Measurements from ENCODE around the gene LRPAP1.

The LRPAP1 gene

DNA sequence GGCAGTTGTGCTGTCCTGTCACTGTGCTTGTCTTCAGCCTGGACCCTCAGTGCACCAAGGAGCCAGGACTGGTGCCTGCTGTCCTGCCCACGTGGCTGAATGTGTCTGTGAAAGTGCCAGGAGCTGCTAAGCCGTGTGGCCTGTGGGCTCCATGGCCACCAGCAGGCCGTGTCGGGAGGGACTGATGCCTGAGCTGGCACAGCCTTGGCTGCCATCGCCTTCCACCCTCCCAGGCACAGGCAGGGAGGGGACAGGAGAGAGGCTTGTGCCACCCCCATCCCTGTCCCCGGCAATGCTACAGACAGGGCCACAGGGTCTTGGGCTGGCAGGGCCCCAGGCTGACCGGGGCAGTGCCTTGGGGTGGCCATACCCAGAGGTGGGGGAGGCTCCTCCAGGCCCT is 44.4 kb downstream of the LRPAP1 start:
- no peaks in the 10 kb centered on the region for H3K79me1 ChIP-seq (ENCODE audit: low read length)
- H3K4ac ChIP-seq (ENCODE audit: low read depth, low read length) = no peak overlapping the region
- H3K23ac ChIP-seq (ENCODE audit: low read length) = no peak overlapping the region
- H2AK5ac ChIP-seq (ENCODE audit: low read length) = no peak overlapping the region
- peaks cover 17 to 25% of the 10 kb centered on the region in 2 experiments for H3K4me1 ChIP-seq (ENCODE audit: control insufficient read depth in 1 of 2, insufficient read depth in 2 of 2, low read length in 2 of 2)
- H3K27me3 ChIP-seq (ENCODE audit: insufficient read depth, low read length) = no peaks in the 10 kb centered on the region
- H3K4me3 ChIP-seq (ENCODE audit: low read depth, low read length) = no peak overlapping the region
- H2BK12ac ChIP-seq (ENCODE audit: low read length) = no peak overlapping the region
- no peak overlapping the region for H3K9ac ChIP-seq (ENCODE audit: low read length)
- H3K9me3 ChIP-seq (ENCODE audit: insufficient read depth, low read depth, low read length) = peaks cover 4% of the 10 kb centered on the region
- H4K12ac ChIP-seq (ENCODE audit: low read depth, low read length) = no peak overlapping the region
- no peak overlapping the region for H3K18ac ChIP-seq (ENCODE audit: low read length)
- no peak for DNase-seq
- no peak overlapping the region for H2BK120ac ChIP-seq (ENCODE audit: insufficient read depth, low read length, poor library complexity)
- no peak overlapping the region for H4K91ac ChIP-seq (ENCODE audit: low read depth, low read length)
- no peaks in the 10 kb centered on the region for H3K36me3 ChIP-seq (ENCODE audit: control insufficient read depth in 1 of 2, insufficient read depth in 2 of 2, low read length in 2 of 2)
- no peaks in the 10 kb centered on the region for H3K79me2 ChIP-seq (ENCODE audit: control insufficient read depth, insufficient read depth, low read length, poor library complexity)
- H3K14ac ChIP-seq (ENCODE audit: low read length) = no peak overlapping the region
- no peak overlapping the region for H3K27ac ChIP-seq (ENCODE audit: low read depth, low read length)
- WGBS (ENCODE audit: extremely low coverage, insufficient coverage, insufficient read length) = no CpG with 5 or more reads among the region's 7 CpGs
- H2BK5ac ChIP-seq (ENCODE audit: low read depth, low read length, poor library complexity) = no peak overlapping the region
- no peak overlapping the region for H4K8ac ChIP-seq (ENCODE audit: low read depth, low read length)
- H2AFZ ChIP-seq (ENCODE audit: insufficient read depth, low read length, poor library complexity) = no peak overlapping the region
- no peak overlapping the region for H3K4me2 ChIP-seq (ENCODE audit: low read length)

DNA sequence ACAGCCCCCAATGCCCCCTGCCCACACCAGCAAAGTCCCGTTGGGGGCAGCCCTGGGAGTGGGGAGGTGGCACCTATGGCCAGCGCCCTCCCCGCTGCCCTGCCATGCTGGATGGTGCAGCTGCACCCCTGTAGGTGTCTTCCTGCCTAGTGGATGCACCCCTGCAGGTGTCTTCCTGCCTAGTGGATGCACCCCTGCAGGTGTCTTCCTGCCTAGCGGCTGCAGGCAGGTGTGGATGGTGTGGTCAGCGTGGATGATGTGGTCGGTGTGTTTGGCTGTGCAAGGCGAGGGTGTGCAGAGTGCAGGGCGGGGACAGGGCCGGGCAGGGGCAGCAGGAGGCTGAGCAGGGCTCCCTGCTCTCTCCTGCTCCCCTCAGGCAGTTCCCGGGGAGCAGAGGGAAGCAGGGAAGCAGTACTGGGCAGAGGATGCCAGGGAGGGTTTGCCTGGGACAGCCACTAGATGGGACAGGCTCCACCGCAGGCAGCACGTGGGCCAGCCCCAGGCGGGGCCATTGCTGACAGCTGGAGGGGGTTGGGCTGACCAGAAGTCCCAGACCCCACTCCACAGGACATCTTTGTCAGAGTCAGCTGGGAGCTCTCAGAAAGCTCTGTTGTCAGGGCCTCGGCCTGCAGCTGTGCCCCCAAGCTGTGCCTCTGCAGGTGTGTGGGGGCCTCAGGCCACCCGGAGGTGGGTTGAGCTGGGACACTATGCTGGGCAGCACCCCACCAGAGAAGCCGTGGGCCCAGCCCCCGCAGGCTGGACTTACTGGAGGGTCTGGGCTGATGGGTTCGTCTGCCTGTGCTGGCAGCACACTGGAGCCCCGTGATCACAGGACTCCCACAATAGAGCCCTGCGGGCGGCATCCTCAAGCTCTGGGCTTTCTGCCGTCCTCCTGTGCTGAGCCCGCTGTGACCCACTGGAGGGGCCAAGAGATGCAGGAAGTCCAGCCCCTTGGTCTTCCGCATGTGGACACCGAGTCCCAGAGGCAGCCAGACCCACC is 45.4 kb downstream of the LRPAP1 start:
- no peak overlapping the region for H2BK12ac ChIP-seq (ENCODE audit: low read length)
- peaks cover 17 to 25% of the 10 kb centered on the region in 2 experiments for H3K4me1 ChIP-seq (ENCODE audit: control insufficient read depth in 1 of 2, insufficient read depth in 2 of 2, low read length in 2 of 2)
- no peak overlapping the region for H3K4me3 ChIP-seq (ENCODE audit: low read depth, low read length)
- no peak overlapping the region for H3K14ac ChIP-seq (ENCODE audit: low read length)
- DNase-seq = no peak
- H3K9me3 ChIP-seq (ENCODE audit: insufficient read depth, low read depth, low read length) = peaks cover 6% of the 10 kb centered on the region
- H3K27ac ChIP-seq (ENCODE audit: low read depth, low read length) = no peak overlapping the region
- H4K12ac ChIP-seq (ENCODE audit: low read depth, low read length) = no peak overlapping the region
- no peaks in the 10 kb centered on the region for H3K27me3 ChIP-seq (ENCODE audit: insufficient read depth, low read length)
- H3K23ac ChIP-seq (ENCODE audit: low read length) = no peak overlapping the region
- H3K36me3 ChIP-seq (ENCODE audit: control insufficient read depth in 1 of 2, insufficient read depth in 2 of 2, low read length in 2 of 2) = no peaks in the 10 kb centered on the region
- H2BK5ac ChIP-seq (ENCODE audit: low read depth, low read length, poor library complexity) = no peak overlapping the region
- H2BK120ac ChIP-seq (ENCODE audit: insufficient read depth, low read length, poor library complexity) = no peak overlapping the region
- no peak overlapping the region for H3K9ac ChIP-seq (ENCODE audit: low read length)
- H3K4ac ChIP-seq (ENCODE audit: low read depth, low read length) = no peak overlapping the region
- H4K91ac ChIP-seq (ENCODE audit: low read depth, low read length) = no peak overlapping the region
- H3K79me1 ChIP-seq (ENCODE audit: low read length) = no peaks in the 10 kb centered on the region
- no peak overlapping the region for H2AFZ ChIP-seq (ENCODE audit: insufficient read depth, low read length, poor library complexity)
- no peak overlapping the region for H3K4me2 ChIP-seq (ENCODE audit: low read length)
- H4K8ac ChIP-seq (ENCODE audit: low read depth, low read length) = no peak overlapping the region
- no peak overlapping the region for H3K18ac ChIP-seq (ENCODE audit: low read length)
- no CpG with 5 or more reads among the region's 25 CpGs for WGBS (ENCODE audit: extremely low coverage, insufficient coverage, insufficient read length)
- no peaks in the 10 kb centered on the region for H3K79me2 ChIP-seq (ENCODE audit: control insufficient read depth, insufficient read depth, low read length, poor library complexity)
- no peak overlapping the region for H2AK5ac ChIP-seq (ENCODE audit: low read length)

GRCh38 chr4:3485886-3486540 is 46.2 kb downstream of the LRPAP1 start:
- Histone ChIP-seq H3K27ac (ENCODE audit: low read depth, low read length) (no peak overlapping the region), H3K4me3 (ENCODE audit: low read depth, low read length) (no peak overlapping the region), H3K79me2 (ENCODE audit: control insufficient read depth, insufficient read depth, low read length, poor library complexity) (no peaks in the 10 kb centered on the region), H2AFZ (ENCODE audit: insufficient read depth, low read length, poor library complexity) (no peak overlapping the region), H2BK12ac (ENCODE audit: low read length) (no peak overlapping the region), H2BK120ac (ENCODE audit: insufficient read depth, low read length, poor library complexity) (no peak overlapping the region), H3K79me1 (ENCODE audit: low read length) (no peaks in the 10 kb centered on the region), H3K4me2 (ENCODE audit: low read length) (no peak overlapping the region), H3K9ac (ENCODE audit: low read length) (no peak overlapping the region), H3K9me3 (ENCODE audit: insufficient read depth, low read depth, low read length) (peaks cover 7% of the 10 kb centered on the region), H2AK5ac (ENCODE audit: low read length) (no peak overlapping the region), H3K36me3 (ENCODE audit: control insufficient read depth in 1 of 2, insufficient read depth in 2 of 2, low read length in 2 of 2) (no peaks in the 10 kb centered on the region), H3K4me1 (ENCODE audit: control insufficient read depth in 1 of 2, insufficient read depth in 2 of 2, low read length in 2 of 2) (peaks cover 17 to 25% of the 10 kb centered on the region in 2 experiments), H3K14ac (ENCODE audit: low read length) (no peak overlapping the region), H4K8ac (ENCODE audit: low read depth, low read length) (no peak overlapping the region), H4K91ac (ENCODE audit: low read depth, low read length) (no peak overlapping the region), H2BK5ac (ENCODE audit: low read depth, low read length, poor library complexity) (no peak overlapping the region), H3K23ac (ENCODE audit: low read length) (no peak overlapping the region), H4K12ac (ENCODE audit: low read depth, low read length) (no peak overlapping the region), H3K27me3 (ENCODE audit: insufficient read depth, low read length) (no peaks in the 10 kb centered on the region), H3K4ac (ENCODE audit: low read depth, low read length) (no peak overlapping the region), H3K18ac (ENCODE audit: low read length) (no peak overlapping the region)
- no peak for DNase-seq
- WGBS (ENCODE audit: extremely low coverage, insufficient coverage, insufficient read length) = no CpG with 5 or more reads among the region's 25 CpGs

GRCh38 chr4:3485011-3485791 is 47.0 kb downstream of the LRPAP1 start:
- Histone ChIP-seq H4K8ac (ENCODE audit: low read depth, low read length) (no peak overlapping the region), H3K9ac (ENCODE audit: low read length) (no peak overlapping the region), H3K9me3 (ENCODE audit: insufficient read depth, low read depth, low read length) (peaks cover 7% of the 10 kb centered on the region), H3K14ac (ENCODE audit: low read length) (no peak overlapping the region), H2BK12ac (ENCODE audit: low read length) (no peak overlapping the region), H2AFZ (ENCODE audit: insufficient read depth, low read length, poor library complexity) (peak overlapping the region; percentile 8), H3K36me3 (ENCODE audit: control insufficient read depth in 1 of 2, insufficient read depth in 2 of 2, low read length in 2 of 2) (no peaks in the 10 kb centered on the region), H3K79me1 (ENCODE audit: low read length) (no peaks in the 10 kb centered on the region), H3K79me2 (ENCODE audit: control insufficient read depth, insufficient read depth, low read length, poor library complexity) (no peaks in the 10 kb centered on the region), H3K23ac (ENCODE audit: low read length) (no peak overlapping the region), H2AK5ac (ENCODE audit: low read length) (no peak overlapping the region), H4K12ac (ENCODE audit: low read depth, low read length) (peak overlapping the region; percentile 20), H3K18ac (ENCODE audit: low read length) (no peak overlapping the region), H3K4ac (ENCODE audit: low read depth, low read length) (no peak overlapping the region), H2BK5ac (ENCODE audit: low read depth, low read length, poor library complexity) (no peak overlapping the region), H4K91ac (ENCODE audit: low read depth, low read length) (no peak overlapping the region), H3K27ac (ENCODE audit: low read depth, low read length) (no peak overlapping the region), H3K4me1 (ENCODE audit: control insufficient read depth in 1 of 2, insufficient read depth in 2 of 2, low read length in 2 of 2) (peaks cover 17 to 25% of the 10 kb centered on the region in 2 experiments), H3K4me2 (ENCODE audit: low read length) (no peak overlapping the region), H3K4me3 (ENCODE audit: low read depth, low read length) (no peak overlapping the region), H2BK120ac (ENCODE audit: insufficient read depth, low read length, poor library complexity) (no peak overlapping the region), H3K27me3 (ENCODE audit: insufficient read depth, low read length) (no peaks in the 10 kb centered on the region)
- no peak for DNase-seq
- WGBS (ENCODE audit: extremely low coverage, insufficient coverage, insufficient read length) = no CpG with 5 or more reads among the region's 36 CpGs

All from trophoblast cell (in vitro differentiated cells and primary cell).